Keratinocyte (primary cell): ENCODE results near the gene FLII.

Experiments used
- CTCF ChIP-seq, 3 experiments: IDR thresholded peaks in 1 of 3; conservative IDR thresholded peaks in 1 of 3; optimal IDR thresholded peaks in 1 of 3; 2 replicates in 2 of 3; 3 replicates in 1 of 3; pipeline versions ENCODE3 to v1.5.1; 2011; ENCODE audit warnings: low read length in 3 of 3, mild to moderate bottlenecking in 3 of 3, moderate library complexity in 2 of 3, control low read depth in 1 of 3, inconsistent platforms in 1 of 3; ENCODE audit not compliant: insufficient read depth in 2 of 3; ENCODE audit errors: extremely low read depth in 1 of 3
- EZH2 ChIP-seq: IDR thresholded peaks from one replicate; pipeline ENCODE4 v1.6.1; 2012; ENCODE audit warnings: inconsistent platforms, mild to moderate bottlenecking, low read length, moderate library complexity

- no peak for TF ChIP-seq CTCF (optimal IDR thresholded peaks at IDR 0.05 in 1 of 3, IDR thresholded peaks at IDR 0.05 in 1 of 3, conservative IDR thresholded peaks at IDR 0.05 in 1 of 3; ENCODE audit: extremely low read depth in 1 of 3, insufficient read depth in 2 of 3, low read length in 3 of 3)
- no peak for TF ChIP-seq EZH2
These were observed 7.8 kb downstream of the FLII start for GRCh38 chr17:18250708-18251107.
